ENCODE data around the gene EXOC6.
"Not testable (repeated sequence)": the region's sequence is repeated elsewhere in the genome, so short reads cannot be mapped to it uniquely, and the experiment has no call there.

Gene EXOC6

GRCh38 chr10:93097386-93097785 is 249.1 kb downstream of the EXOC6 start:
- Histone ChIP-seq H3K27ac (replicated peaks) (no peak overlapping the region), H3K4me3 (replicated peaks; ENCODE audit: insufficient read depth, low read length) (no peak overlapping the region), H3K27me3 (ENCODE audit: insufficient read depth, poor library complexity, severe bottlenecking) (no peaks in the 10 kb centered on the region)
- DNase-seq (ENCODE audit: low read depth in 1 of 2, low spot score in 1 of 2): no peak
- TF ChIP-seq CTCF (IDR thresholded peaks at IDR 0.05; ENCODE audit: insufficient read depth, low read length) (no peak), POLR2AphosphoS5 (IDR thresholded peaks at IDR 0.05; ENCODE audit: low read depth) (no peak), GABPA (IDR thresholded peaks at IDR 0.05; ENCODE audit: low read depth) (no peak), SPI1 (IDR thresholded peaks at IDR 0.05; ENCODE audit: borderline replicate concordance, low read depth) (no peak), REST (IDR thresholded peaks at IDR 0.05; ENCODE audit: insufficient replicate concordance, low read depth) (no peak)

GRCh38 chr10:93098816-93099215 is 250.5 kb downstream of the EXOC6 start:
- Histone ChIP-seq H3K27me3 (ENCODE audit: insufficient read depth, poor library complexity, severe bottlenecking) (no peaks in the 10 kb centered on the region), H3K4me3 (replicated peaks; ENCODE audit: insufficient read depth, low read length) (no peak overlapping the region), H3K27ac (replicated peaks) (no peak overlapping the region)
- TF ChIP-seq GABPA (IDR thresholded peaks at IDR 0.05; ENCODE audit: low read depth) (no peak), SPI1 (IDR thresholded peaks at IDR 0.05; ENCODE audit: borderline replicate concordance, low read depth) (no peak), CTCF (IDR thresholded peaks at IDR 0.05; ENCODE audit: insufficient read depth, low read length) (no peak), REST (IDR thresholded peaks at IDR 0.05; ENCODE audit: insufficient replicate concordance, low read depth) (no peak), POLR2AphosphoS5 (IDR thresholded peaks at IDR 0.05; ENCODE audit: low read depth) (no peak)
- DNase-seq (ENCODE audit: low read depth in 1 of 2, low spot score in 1 of 2): no peak

- no peak for TF ChIP-seq POLR2AphosphoS5 (IDR thresholded peaks at IDR 0.05; ENCODE audit: low read depth)
- no peak for TF ChIP-seq SPI1 (IDR thresholded peaks at IDR 0.05; ENCODE audit: borderline replicate concordance, low read depth)
- no peak for TF ChIP-seq REST (IDR thresholded peaks at IDR 0.05; ENCODE audit: insufficient replicate concordance, low read depth)
- TF ChIP-seq GABPA (IDR thresholded peaks at IDR 0.05; ENCODE audit: low read depth): no peak
- TF ChIP-seq CTCF (IDR thresholded peaks at IDR 0.05; ENCODE audit: insufficient read depth, low read length): no peak
- Histone ChIP-seq H3K27ac (replicated peaks) (no peak overlapping the region), H3K4me3 (replicated peaks; ENCODE audit: insufficient read depth, low read length) (no peak overlapping the region), H3K27me3 (ENCODE audit: insufficient read depth, poor library complexity, severe bottlenecking) (no peaks in the 10 kb centered on the region)
- DNase-seq (ENCODE audit: low read depth in 1 of 2, low spot score in 1 of 2): no peak
These were observed 251.3 kb downstream of the EXOC6 start for GRCh38 chr10:93099670-93100069.

- not testable (repeated sequence) for H3K27ac ChIP-seq (replicated peaks); H3K27me3 ChIP-seq (ENCODE audit: insufficient read depth, poor library complexity, severe bottlenecking); H3K4me3 ChIP-seq (replicated peaks; ENCODE audit: insufficient read depth, low read length); DNase-seq (ENCODE audit: low read depth in 1 of 2, low spot score in 1 of 2)
These were observed 252.8 kb downstream of the EXOC6 start for GRCh38 chr10:93101148-93101547.

Measured in HL-60 (cell line).